Measurements from ENCODE around the gene PPP1R16B.

- TF ChIP-seq EZH2 (IDR thresholded peaks at IDR 0.05; ENCODE audit: borderline replicate concordance) (no peak), CTCF (IDR thresholded peaks at IDR 0.05; ENCODE audit: poor library complexity) (no peak), EZH2phosphoT487 (IDR thresholded peaks at IDR 0.05; ENCODE audit: low read depth, severe bottlenecking, unreplicated experiment) (no peak)
These were observed 114.2 kb downstream of the PPP1R16B start for GRCh38 chr20:38919683-38920082.
